ENCODE results near the gene NOBOX. TPM values are rescaled to one million over a fixed set of nuclear protein-coding genes. Genes with fewer than 3 reads are reported as not detected.

Gene NOBOX
- total and polyA plus RNA-seq, 2 donors (not counting 1 experiment from before 2014, with no cell fraction given) = not detected

DNA sequence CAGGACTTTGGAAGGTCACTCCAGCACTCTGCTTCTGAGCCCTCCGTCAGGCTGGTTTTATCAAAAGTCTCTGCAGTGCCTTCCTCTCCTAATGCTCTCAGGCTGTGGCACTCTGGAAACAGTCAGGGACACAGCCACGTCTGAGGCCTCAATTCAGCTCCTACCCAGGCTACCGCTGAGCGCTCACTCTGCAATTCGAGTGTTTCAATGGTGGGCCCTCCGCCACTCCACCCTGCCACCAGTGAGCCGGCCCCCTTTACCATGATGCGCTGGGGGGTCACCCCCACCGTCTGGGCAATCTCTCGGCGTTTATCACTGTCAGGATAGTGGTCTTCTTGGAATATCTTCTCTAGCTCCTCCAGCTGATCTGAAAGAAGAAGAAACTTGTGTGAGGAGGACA lies 3.5 kb downstream of the NOBOX start:
- TF ChIP-seq, protein P1, sequence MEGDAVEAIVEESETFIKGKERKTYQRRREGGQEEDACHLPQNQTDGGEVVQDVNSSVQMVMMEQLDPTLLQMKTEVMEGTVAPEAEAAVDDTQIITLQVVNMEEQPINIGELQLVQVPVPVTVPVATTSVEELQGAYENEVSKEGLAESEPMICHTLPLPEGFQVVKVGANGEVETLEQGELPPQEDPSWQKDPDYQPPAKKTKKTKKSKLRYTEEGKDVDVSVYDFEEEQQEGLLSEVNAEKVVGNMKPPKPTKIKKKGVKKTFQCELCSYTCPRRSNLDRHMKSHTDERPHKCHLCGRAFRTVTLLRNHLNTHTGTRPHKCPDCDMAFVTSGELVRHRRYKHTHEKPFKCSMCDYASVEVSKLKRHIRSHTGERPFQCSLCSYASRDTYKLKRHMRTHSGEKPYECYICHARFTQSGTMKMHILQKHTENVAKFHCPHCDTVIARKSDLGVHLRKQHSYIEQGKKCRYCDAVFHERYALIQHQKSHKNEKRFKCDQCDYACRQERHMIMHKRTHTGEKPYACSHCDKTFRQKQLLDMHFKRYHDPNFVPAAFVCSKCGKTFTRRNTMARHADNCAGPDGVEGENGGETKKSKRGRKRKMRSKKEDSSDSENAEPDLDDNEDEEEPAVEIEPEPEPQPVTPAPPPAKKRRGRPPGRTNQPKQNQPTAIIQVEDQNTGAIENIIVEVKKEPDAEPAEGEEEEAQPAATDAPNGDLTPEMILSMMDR (conservative IDR thresholded peaks at IDR 0.05 in 1 of 2, IDR thresholded peaks at IDR 0.05 in 1 of 2; ENCODE audit: low read depth in 1 of 2, low read length in 2 of 2) = no peak
- no peak for TF ChIP-seq EZH2 (IDR thresholded peaks at IDR 0.05; ENCODE audit: low read length, missing control alignments)

DNA sequence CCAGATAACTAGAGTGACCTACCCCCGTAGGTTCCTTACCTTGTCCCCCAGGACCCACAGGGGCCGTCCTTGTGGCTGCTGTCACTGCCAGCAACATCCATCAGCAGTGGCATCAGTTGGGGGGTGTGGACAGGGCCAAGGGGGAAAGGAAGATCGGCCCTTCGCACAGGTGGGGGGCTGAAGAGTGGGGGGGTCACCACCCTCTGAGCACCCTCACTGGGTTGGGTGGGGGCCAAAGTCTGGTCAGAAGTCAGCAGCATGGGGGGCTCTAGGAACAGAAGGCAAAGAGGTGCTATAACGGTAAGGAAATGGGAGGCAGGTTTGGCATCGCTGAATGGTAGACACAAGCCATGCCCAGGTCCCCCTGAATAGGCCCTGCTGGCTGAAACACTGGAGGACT lies 4.6 kb downstream of the NOBOX start:
- Histone ChIP-seq H3K27ac (ENCODE audit: insufficient read depth, low read length) (no peak overlapping the region), H3K4me3 (replicated peaks in 1 of 4; ENCODE audit: control extremely low read depth in 1 of 4, insufficient read depth in 1 of 4, low read depth in 3 of 4, low read length in 4 of 4) (no peak overlapping the region), H2AFZ (ENCODE audit: low read length) (no peak overlapping the region), H3K9me3 (ENCODE audit: control insufficient read depth, insufficient read depth, low read depth, low read length) (no peaks in the 10 kb centered on the region), H3K9ac (ENCODE audit: insufficient read depth, low read length) (no peak overlapping the region), H3K4me2 (ENCODE audit: extremely low read depth, insufficient read depth, low read length) (no peak overlapping the region), H3K79me2 (ENCODE audit: control insufficient read depth, insufficient read depth, low read length) (no peaks in the 10 kb centered on the region), H3K27me3 (ENCODE audit: control insufficient read depth, insufficient read depth, low read length) (no peaks in the 10 kb centered on the region), H3K36me3 (ENCODE audit: control insufficient read depth, insufficient read depth, low read length) (no peaks in the 10 kb centered on the region), H4K20me1 (ENCODE audit: control insufficient read depth, extremely low read depth, insufficient read depth, low read length) (no peaks in the 10 kb centered on the region), H3K4me1 (ENCODE audit: control insufficient read depth, extremely low read depth, insufficient read depth, low read length) (no peaks in the 10 kb centered on the region)
- no peak for DNase-seq (ENCODE audit: low read depth in 2 of 2)
- TF ChIP-seq, protein P1 (conservative IDR thresholded peaks at IDR 0.05 in 1 of 2, IDR thresholded peaks at IDR 0.05 in 1 of 2; ENCODE audit: low read depth in 1 of 2, low read length in 2 of 2) = no peak
- TF ChIP-seq EZH2 (IDR thresholded peaks at IDR 0.05; ENCODE audit: low read length, missing control alignments) = no peak

More for the DNA sequence above, 3.5 kb downstream of the NOBOX start:
- H3K4me3 ChIP-seq (replicated peaks in 1 of 4; ENCODE audit: control extremely low read depth in 1 of 4, insufficient read depth in 1 of 4, low read depth in 3 of 4, low read length in 4 of 4) = no peak overlapping the region
- no peak for DNase-seq (ENCODE audit: low read depth in 2 of 2)
- no peaks in the 10 kb centered on the region for H3K4me1 ChIP-seq (ENCODE audit: control insufficient read depth, extremely low read depth, insufficient read depth, low read length)
- no peaks in the 10 kb centered on the region for H3K36me3 ChIP-seq (ENCODE audit: control insufficient read depth, insufficient read depth, low read length)
- no peak overlapping the region for H2AFZ ChIP-seq (ENCODE audit: low read length)
- H4K20me1 ChIP-seq (ENCODE audit: control insufficient read depth, extremely low read depth, insufficient read depth, low read length) = no peaks in the 10 kb centered on the region
- H3K27me3 ChIP-seq (ENCODE audit: control insufficient read depth, insufficient read depth, low read length) = no peaks in the 10 kb centered on the region
- H3K27ac ChIP-seq (ENCODE audit: insufficient read depth, low read length) = no peak overlapping the region
- no peaks in the 10 kb centered on the region for H3K79me2 ChIP-seq (ENCODE audit: control insufficient read depth, insufficient read depth, low read length)
- H3K9ac ChIP-seq (ENCODE audit: insufficient read depth, low read length) = no peak overlapping the region
- H3K4me2 ChIP-seq (ENCODE audit: extremely low read depth, insufficient read depth, low read length) = no peak overlapping the region
- no peaks in the 10 kb centered on the region for H3K9me3 ChIP-seq (ENCODE audit: control insufficient read depth, insufficient read depth, low read depth, low read length)

DNA sequence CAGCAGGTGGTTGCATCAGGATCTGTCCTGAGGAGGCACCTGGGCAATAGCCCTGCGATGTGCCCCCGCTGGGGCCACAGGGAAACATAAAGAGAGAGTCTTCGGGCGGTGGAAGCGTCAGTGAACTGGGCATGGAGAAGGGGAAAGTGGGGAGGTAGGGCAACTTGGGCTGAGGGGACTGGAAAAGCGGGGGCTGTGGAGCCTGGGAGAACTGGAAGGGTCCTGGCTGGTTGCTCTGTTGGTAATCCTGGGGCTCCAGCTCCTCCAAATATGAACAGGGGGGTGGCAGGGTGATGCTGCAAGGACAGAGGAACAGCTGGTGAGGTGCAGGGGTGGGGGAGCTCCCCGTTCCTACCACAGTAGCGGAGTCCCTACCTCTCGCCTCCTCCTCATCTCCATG lies 5.2 kb downstream of the NOBOX start:
- Histone ChIP-seq H3K4me3 (replicated peaks in 1 of 4; ENCODE audit: control extremely low read depth in 1 of 4, insufficient read depth in 1 of 4, low read depth in 3 of 4, low read length in 4 of 4) (no peak overlapping the region), H3K79me2 (ENCODE audit: control insufficient read depth, insufficient read depth, low read length) (no peaks in the 10 kb centered on the region), H2AFZ (ENCODE audit: low read length) (no peak overlapping the region), H3K9me3 (ENCODE audit: control insufficient read depth, insufficient read depth, low read depth, low read length) (no peaks in the 10 kb centered on the region), H3K4me1 (ENCODE audit: control insufficient read depth, extremely low read depth, insufficient read depth, low read length) (no peaks in the 10 kb centered on the region), H3K27me3 (ENCODE audit: control insufficient read depth, insufficient read depth, low read length) (no peaks in the 10 kb centered on the region), H3K27ac (ENCODE audit: insufficient read depth, low read length) (no peak overlapping the region), H3K4me2 (ENCODE audit: extremely low read depth, insufficient read depth, low read length) (no peak overlapping the region), H3K9ac (ENCODE audit: insufficient read depth, low read length) (no peak overlapping the region), H3K36me3 (ENCODE audit: control insufficient read depth, insufficient read depth, low read length) (no peaks in the 10 kb centered on the region), H4K20me1 (ENCODE audit: control insufficient read depth, extremely low read depth, insufficient read depth, low read length) (no peaks in the 10 kb centered on the region)
- no peak for DNase-seq (ENCODE audit: low read depth in 2 of 2)
- no peak for TF ChIP-seq EZH2 (IDR thresholded peaks at IDR 0.05; ENCODE audit: low read length, missing control alignments)
- TF ChIP-seq, protein P1 (conservative IDR thresholded peaks at IDR 0.05 in 1 of 2, IDR thresholded peaks at IDR 0.05 in 1 of 2; ENCODE audit: low read depth in 1 of 2, low read length in 2 of 2) = no peak
